SU-DHL-6 (cell line): ENCODE measurements around the gene TICRR.

Source experiments
- CTCF ChIP-seq: fragments of 200-600 bp; sonication (generic); IDR thresholded peaks from one replicate; pipeline ENCODE4 v1.5.1; 2017; ENCODE audit warnings: antibody characterized with exemption, mild to moderate bottlenecking, low read length, moderate library complexity; ENCODE audit not compliant: insufficient read depth, poor library complexity, severe bottlenecking
- EZH2phosphoT487 ChIP-seq: fragments of 200-600 bp; sonication (generic), shearing (Covaris generic); conservative IDR thresholded peaks from 2 replicates; pipeline ENCODE4 v1.6.1; 2018; ENCODE audit warnings: mild to moderate bottlenecking, antibody characterized with exemption, low read length, moderate library complexity, mixed read lengths

GRCh38 chr15:89667706-89667960, 92.4 kb downstream of the TICRR start:
- no peak for TF ChIP-seq CTCF
- TF ChIP-seq EZH2phosphoT487: no peak
